WTC11 (cell line): Measurements from ENCODE around the gene PODN.

ENCODE experiments used
- CBFB ChIP-seq: sonication (generic); formaldehyde crosslinking; IDR thresholded peaks from 2 replicates; pipeline ENCODE4 v1.8.1; 2022; ENCODE audit warnings: mild to moderate bottlenecking, low read depth, missing genetic modification reagents
- IRF2 ChIP-seq: sonication (generic); formaldehyde crosslinking; IDR thresholded peaks from 2 replicates; pipeline ENCODE4 v1.8.0; 2022; ENCODE audit warnings: low read depth, missing genetic modification reagents, borderline replicate concordance
- MXD4 ChIP-seq: fragments of 250-450 bp; sonication (Bioruptor Pico); IDR thresholded peaks from 2 replicates; pipeline ENCODE4 v1.8.0; 2021; ENCODE audit warnings: mild to moderate bottlenecking, moderate library complexity, borderline replicate concordance
- NR3C1 ChIP-seq: sonication (generic); formaldehyde crosslinking; conservative IDR thresholded peaks from 2 replicates; pipeline ENCODE4 v1.8.1; 2023; ENCODE audit warnings: low read depth, mild to moderate bottlenecking, missing genetic modification reagents
- PRRX2 ChIP-seq: fragments of 250-450 bp; sonication (Bioruptor Pico); IDR thresholded peaks from 2 replicates; pipeline ENCODE4 v1.8.0; 2021; ENCODE audit warnings: mild to moderate bottlenecking
- TEAD1 ChIP-seq: sonication (generic); formaldehyde crosslinking; IDR thresholded peaks from 2 replicates; pipeline ENCODE4 v1.8.0; 2022; ENCODE audit warnings: mild to moderate bottlenecking, missing genetic modification reagents
- TEAD4 ChIP-seq: sonication (generic); formaldehyde crosslinking; IDR thresholded peaks from 2 replicates; pipeline ENCODE4 v1.8.0; 2022; ENCODE audit warnings: mild to moderate bottlenecking, missing genetic modification reagents
- ZNF263 ChIP-seq: sonication (generic); formaldehyde crosslinking; IDR thresholded peaks from 2 replicates; pipeline ENCODE4 v1.8.1; 2022; ENCODE audit warnings: low read depth, mild to moderate bottlenecking, moderate library complexity, missing genetic modification reagents
- ZNF317 ChIP-seq: sonication (generic); formaldehyde crosslinking; IDR thresholded peaks from 2 replicates; pipeline ENCODE4 v1.8.1; 2023; ENCODE audit warnings: low read depth, mild to moderate bottlenecking, moderate library complexity, missing genetic modification reagents, borderline replicate concordance
- TF ChIP-seq, protein P1 (sequence below): sonication (generic); formaldehyde crosslinking; IDR thresholded peaks from 2 replicates; pipeline ENCODE4 v1.8.1; 2023; ENCODE audit warnings: mild to moderate bottlenecking, missing genetic modification reagents, borderline replicate concordance
- TF ChIP-seq, protein P2 (sequence below): fragments of 200-600 bp; IDR thresholded peaks from 2 replicates; pipeline ENCODE4 v1.8.0; 2022; ENCODE audit warnings: antibody characterized with exemption
- TF ChIP-seq, protein P3 (sequence below): sonication (generic); formaldehyde crosslinking; IDR thresholded peaks from 2 replicates; pipeline ENCODE4 v1.8.0; 2022; ENCODE audit warnings: mild to moderate bottlenecking, missing genetic modification reagents
- TF ChIP-seq, protein P4 (sequence below): sonication (generic); formaldehyde crosslinking; IDR thresholded peaks from 2 replicates; pipeline ENCODE4 v1.8.1; 2022; ENCODE audit warnings: missing genetic modification reagents, borderline replicate concordance

DNA sequence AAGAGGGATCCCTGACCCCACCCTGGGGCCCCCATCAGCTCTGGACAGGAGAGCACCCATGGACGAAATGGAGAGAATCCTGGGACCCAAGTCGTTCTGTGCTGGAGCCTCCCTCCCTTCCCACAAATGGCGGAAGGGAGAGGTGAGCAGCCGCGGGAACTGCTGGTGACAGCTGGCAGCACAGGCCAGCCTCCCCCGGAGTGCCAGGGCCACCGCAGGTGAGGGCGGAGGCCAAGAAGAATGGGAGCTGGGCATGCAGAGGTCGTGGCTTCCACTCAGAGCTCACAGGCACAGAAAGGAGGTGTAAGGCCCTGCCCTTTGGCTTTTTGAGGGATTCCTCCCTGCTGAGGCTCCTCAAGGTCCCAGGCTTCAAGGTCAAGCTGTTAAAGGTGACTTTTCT is 55.8 kb downstream of the PODN start:
- TF ChIP-seq, protein P1, sequence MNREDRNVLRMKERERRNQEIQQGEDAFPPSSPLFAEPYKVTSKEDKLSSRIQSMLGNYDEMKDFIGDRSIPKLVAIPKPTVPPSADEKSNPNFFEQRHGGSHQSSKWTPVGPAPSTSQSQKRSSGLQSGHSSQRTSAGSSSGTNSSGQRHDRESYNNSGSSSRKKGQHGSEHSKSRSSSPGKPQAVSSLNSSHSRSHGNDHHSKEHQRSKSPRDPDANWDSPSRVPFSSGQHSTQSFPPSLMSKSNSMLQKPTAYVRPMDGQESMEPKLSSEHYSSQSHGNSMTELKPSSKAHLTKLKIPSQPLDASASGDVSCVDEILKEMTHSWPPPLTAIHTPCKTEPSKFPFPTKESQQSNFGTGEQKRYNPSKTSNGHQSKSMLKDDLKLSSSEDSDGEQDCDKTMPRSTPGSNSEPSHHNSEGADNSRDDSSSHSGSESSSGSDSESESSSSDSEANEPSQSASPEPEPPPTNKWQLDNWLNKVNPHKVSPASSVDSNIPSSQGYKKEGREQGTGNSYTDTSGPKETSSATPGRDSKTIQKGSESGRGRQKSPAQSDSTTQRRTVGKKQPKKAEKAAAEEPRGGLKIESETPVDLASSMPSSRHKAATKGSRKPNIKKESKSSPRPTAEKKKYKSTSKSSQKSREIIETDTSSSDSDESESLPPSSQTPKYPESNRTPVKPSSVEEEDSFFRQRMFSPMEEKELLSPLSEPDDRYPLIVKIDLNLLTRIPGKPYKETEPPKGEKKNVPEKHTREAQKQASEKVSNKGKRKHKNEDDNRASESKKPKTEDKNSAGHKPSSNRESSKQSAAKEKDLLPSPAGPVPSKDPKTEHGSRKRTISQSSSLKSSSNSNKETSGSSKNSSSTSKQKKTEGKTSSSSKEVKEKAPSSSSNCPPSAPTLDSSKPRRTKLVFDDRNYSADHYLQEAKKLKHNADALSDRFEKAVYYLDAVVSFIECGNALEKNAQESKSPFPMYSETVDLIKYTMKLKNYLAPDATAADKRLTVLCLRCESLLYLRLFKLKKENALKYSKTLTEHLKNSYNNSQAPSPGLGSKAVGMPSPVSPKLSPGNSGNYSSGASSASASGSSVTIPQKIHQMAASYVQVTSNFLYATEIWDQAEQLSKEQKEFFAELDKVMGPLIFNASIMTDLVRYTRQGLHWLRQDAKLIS (CRISPR knock-in tag): no peak
- TF ChIP-seq, protein P2, sequence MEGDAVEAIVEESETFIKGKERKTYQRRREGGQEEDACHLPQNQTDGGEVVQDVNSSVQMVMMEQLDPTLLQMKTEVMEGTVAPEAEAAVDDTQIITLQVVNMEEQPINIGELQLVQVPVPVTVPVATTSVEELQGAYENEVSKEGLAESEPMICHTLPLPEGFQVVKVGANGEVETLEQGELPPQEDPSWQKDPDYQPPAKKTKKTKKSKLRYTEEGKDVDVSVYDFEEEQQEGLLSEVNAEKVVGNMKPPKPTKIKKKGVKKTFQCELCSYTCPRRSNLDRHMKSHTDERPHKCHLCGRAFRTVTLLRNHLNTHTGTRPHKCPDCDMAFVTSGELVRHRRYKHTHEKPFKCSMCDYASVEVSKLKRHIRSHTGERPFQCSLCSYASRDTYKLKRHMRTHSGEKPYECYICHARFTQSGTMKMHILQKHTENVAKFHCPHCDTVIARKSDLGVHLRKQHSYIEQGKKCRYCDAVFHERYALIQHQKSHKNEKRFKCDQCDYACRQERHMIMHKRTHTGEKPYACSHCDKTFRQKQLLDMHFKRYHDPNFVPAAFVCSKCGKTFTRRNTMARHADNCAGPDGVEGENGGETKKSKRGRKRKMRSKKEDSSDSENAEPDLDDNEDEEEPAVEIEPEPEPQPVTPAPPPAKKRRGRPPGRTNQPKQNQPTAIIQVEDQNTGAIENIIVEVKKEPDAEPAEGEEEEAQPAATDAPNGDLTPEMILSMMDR: no peak
- no peak for TF ChIP-seq TEAD1
- no peak for TF ChIP-seq ZNF263 (CRISPR knock-in tag)
- TF ChIP-seq MXD4 (CRISPR knock-in tag): no peak
- no peak for TF ChIP-seq TEAD4 (CRISPR knock-in tag)
- TF ChIP-seq IRF2 (CRISPR knock-in tag): no peak
- TF ChIP-seq CBFB (CRISPR knock-in tag): no peak
- TF ChIP-seq PRRX2 (CRISPR knock-in tag): no peak
- TF ChIP-seq, protein P3, sequence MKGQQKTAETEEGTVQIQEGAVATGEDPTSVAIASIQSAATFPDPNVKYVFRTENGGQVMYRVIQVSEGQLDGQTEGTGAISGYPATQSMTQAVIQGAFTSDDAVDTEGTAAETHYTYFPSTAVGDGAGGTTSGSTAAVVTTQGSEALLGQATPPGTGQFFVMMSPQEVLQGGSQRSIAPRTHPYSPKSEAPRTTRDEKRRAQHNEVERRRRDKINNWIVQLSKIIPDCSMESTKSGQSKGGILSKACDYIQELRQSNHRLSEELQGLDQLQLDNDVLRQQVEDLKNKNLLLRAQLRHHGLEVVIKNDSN: no peak
- no peak for TF ChIP-seq NR3C1 (CRISPR knock-in tag)
- no peak for TF ChIP-seq ZNF317
- TF ChIP-seq, protein P4, sequence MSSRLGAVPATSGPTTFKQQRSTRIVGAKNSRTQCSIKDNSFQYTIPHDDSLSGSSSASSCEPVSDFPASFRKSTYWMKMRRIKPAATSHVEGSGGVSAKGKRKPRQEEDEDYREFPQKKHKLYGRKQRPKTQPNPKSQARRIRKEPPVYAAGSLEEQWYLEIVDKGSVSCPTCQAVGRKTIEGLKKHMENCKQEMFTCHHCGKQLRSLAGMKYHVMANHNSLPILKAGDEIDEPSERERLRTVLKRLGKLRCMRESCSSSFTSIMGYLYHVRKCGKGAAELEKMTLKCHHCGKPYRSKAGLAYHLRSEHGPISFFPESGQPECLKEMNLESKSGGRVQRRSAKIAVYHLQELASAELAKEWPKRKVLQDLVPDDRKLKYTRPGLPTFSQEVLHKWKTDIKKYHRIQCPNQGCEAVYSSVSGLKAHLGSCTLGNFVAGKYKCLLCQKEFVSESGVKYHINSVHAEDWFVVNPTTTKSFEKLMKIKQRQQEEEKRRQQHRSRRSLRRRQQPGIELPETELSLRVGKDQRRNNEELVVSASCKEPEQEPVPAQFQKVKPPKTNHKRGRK (CRISPR knock-in tag): no peak
